RWPE2 (cell line): ENCODE measurements around the gene SLC39A11.

Source experiments
- ATAC-seq: fragments of 200-7000 bp; cut with Tn5 transposase; 3 replicates; pipeline ENCODE4 v1.9.1; 2021; ENCODE audit warnings: low read depth
- DNase-seq: peaks from one replicate; pipeline ENCODE4 v3.0.0-alpha.2; 2020; ENCODE audit warnings: low spot score
- H3K27ac ChIP-seq: fragments of 450-650 bp; 2 replicates; pipeline ENCODE4 v1.5.1; 2017; ENCODE audit warnings: mild to moderate bottlenecking; ENCODE audit not compliant: poor library complexity, severe bottlenecking
- H3K27me3 ChIP-seq: fragments of 250-450 bp; sonication (Bioruptor Pico); 2 replicates; pipeline ENCODE4 v1.5.1; 2021; ENCODE audit warnings: mild to moderate bottlenecking, moderate library complexity; ENCODE audit not compliant: insufficient read depth, poor library complexity, severe bottlenecking
- H3K36me3 ChIP-seq: fragments of 250-450 bp; sonication (Bioruptor Pico); 2 replicates; pipeline ENCODE4 v1.5.1; 2020; ENCODE audit warnings: low read depth, mild to moderate bottlenecking, moderate library complexity
- H3K4me1 ChIP-seq: fragments of 250-450 bp; sonication (Bioruptor Pico); 2 replicates; pipeline ENCODE4 v1.5.1; 2021; ENCODE audit warnings: mild to moderate bottlenecking, moderate library complexity; ENCODE audit not compliant: insufficient read depth, poor library complexity, severe bottlenecking
- H3K4me3 ChIP-seq: fragments of 250-450 bp; sonication (Bioruptor Pico); 2 replicates; pipeline ENCODE4 v1.5.1; 2021; ENCODE audit warnings: mild to moderate bottlenecking, moderate library complexity; ENCODE audit not compliant: severe bottlenecking
- H3K9me3 ChIP-seq: fragments of 250-450 bp; sonication (Bioruptor Pico); 2 replicates; pipeline ENCODE4 v1.5.1; 2021; ENCODE audit warnings: mild to moderate bottlenecking, moderate library complexity; ENCODE audit not compliant: severe bottlenecking
- TF ChIP-seq, protein P1 (sequence below): fragments of 450-650 bp; IDR thresholded peaks from one replicate; pipeline ENCODE4 v1.5.1; 2017; ENCODE audit warnings: mild to moderate bottlenecking, moderate library complexity; ENCODE audit not compliant: poor library complexity, severe bottlenecking

SLC39A11 gene

DNA sequence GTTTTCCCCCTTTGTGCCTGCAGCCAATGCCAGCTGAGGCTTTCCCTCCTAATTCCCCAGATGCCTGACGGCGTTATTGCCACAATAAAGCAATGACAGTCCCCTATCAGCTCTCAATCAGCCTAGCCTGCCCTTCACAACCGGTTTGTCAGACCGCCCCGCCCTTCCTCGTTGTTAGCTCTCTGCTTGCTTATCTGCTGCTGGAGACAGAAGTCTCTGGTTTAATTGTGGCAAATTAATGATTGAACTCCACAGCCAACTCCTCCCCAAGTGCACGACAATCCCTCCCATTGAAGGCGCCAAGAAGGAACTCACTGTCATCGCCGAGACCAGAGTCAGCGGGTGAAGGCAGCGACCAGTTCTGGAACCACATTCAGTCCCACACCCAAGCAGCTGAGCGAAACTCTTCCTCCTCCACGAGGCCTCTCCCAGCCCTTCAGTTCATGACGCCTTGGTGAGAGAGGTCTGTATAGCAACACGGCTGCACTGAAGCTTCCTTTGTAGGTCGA lies 474.4 kb downstream of the SLC39A11 start:
- ATAC-seq (no peak), DNase-seq (no peak)
- Histone ChIP-seq H3K4me1 (peaks cover 30% of the 10 kb centered on the region), H3K27me3 (no peaks in the 10 kb centered on the region), H3K27ac (no peak overlapping the region), H3K36me3 (no peaks in the 10 kb centered on the region), H3K9me3 (no peaks in the 10 kb centered on the region), H3K4me3 (no peak overlapping the region)
- TF ChIP-seq, protein P1, sequence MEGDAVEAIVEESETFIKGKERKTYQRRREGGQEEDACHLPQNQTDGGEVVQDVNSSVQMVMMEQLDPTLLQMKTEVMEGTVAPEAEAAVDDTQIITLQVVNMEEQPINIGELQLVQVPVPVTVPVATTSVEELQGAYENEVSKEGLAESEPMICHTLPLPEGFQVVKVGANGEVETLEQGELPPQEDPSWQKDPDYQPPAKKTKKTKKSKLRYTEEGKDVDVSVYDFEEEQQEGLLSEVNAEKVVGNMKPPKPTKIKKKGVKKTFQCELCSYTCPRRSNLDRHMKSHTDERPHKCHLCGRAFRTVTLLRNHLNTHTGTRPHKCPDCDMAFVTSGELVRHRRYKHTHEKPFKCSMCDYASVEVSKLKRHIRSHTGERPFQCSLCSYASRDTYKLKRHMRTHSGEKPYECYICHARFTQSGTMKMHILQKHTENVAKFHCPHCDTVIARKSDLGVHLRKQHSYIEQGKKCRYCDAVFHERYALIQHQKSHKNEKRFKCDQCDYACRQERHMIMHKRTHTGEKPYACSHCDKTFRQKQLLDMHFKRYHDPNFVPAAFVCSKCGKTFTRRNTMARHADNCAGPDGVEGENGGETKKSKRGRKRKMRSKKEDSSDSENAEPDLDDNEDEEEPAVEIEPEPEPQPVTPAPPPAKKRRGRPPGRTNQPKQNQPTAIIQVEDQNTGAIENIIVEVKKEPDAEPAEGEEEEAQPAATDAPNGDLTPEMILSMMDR: no peak

DNA sequence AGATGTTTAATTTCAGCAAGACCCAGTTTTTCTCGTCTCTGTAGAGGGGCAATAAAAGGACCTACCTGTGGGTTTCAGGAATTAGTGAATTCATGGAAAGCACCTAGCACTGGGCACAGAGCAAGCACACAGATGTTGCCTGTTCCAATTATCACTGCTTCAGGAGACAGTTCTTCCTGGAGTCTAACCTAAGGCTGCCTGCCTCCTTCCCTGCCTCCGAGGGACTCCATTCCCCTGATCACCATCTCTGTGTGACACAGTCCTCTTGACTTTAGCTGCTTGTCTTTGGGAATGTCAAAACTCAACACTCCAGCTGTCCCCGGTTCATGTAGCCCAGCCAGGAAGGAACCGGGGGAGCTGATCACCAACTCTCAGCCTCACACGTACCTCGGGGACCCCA lies 474.9 kb downstream of the SLC39A11 start:
- TF ChIP-seq, protein P1: no peak
- H3K27me3 ChIP-seq: no peaks in the 10 kb centered on the region
- peaks cover 26% of the 10 kb centered on the region for H3K4me1 ChIP-seq
- ATAC-seq: no peak
- H3K36me3 ChIP-seq: no peaks in the 10 kb centered on the region
- H3K4me3 ChIP-seq: no peak overlapping the region
- DNase-seq: no peak
- no peaks in the 10 kb centered on the region for H3K9me3 ChIP-seq
- no peak overlapping the region for H3K27ac ChIP-seq

DNA sequence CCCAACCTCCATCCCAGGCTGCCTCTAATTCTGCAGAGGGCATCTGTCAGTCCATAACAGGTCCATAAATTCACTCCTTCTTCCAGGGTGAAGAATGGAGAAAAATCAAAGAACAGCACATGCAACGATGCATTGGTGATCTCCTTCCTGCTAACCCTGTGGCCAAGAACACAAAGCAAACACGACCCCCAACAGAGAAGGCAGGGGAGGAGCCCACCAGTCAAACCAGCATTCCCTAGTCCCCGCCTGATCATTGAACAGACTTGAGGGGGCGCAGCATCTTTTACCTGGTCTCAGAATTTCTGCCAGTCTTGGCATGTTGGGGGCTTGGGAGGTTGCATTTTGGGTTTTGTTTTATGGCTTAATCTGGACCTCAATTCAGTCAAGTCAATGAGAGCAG lies 476.0 kb downstream of the SLC39A11 start:
- no peaks in the 10 kb centered on the region for H3K36me3 ChIP-seq
- no peak overlapping the region for H3K4me3 ChIP-seq
- TF ChIP-seq, protein P1: no peak
- H3K4me1 ChIP-seq: peaks cover 18% of the 10 kb centered on the region
- H3K27ac ChIP-seq: no peak overlapping the region
- ATAC-seq (no peak), DNase-seq (no peak)
- H3K27me3 ChIP-seq: no peaks in the 10 kb centered on the region
- H3K9me3 ChIP-seq: no peaks in the 10 kb centered on the region

DNA sequence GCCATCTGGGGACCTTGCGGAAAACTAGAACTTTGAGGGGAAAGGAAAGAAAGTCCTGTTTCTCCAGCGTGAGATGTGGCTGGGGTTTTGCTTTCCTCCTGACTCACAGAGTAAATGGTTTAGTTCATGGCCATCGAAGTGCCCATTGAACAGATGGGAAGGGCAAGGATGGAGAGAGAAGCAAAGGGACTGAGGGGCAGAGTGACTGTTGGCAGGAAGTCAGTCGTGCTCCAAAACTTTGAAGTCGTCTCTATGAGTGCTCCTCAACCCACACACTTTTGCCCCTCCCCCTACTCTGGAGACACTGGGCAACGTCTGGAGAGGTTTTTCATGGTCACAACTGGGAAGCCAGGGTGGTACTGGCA lies 476.9 kb downstream of the SLC39A11 start:
- no peak for DNase-seq

More for the DNA sequence above, 476.9 kb downstream of the SLC39A11 start:
- no peak for ATAC-seq
- Histone ChIP-seq H3K4me3 (no peak overlapping the region), H3K27me3 (no peaks in the 10 kb centered on the region), H3K36me3 (no peaks in the 10 kb centered on the region), H3K4me1 (peaks cover 18% of the 10 kb centered on the region), H3K9me3 (no peaks in the 10 kb centered on the region), H3K27ac (no peak overlapping the region)
- TF ChIP-seq, protein P1: no peak
